Psoas muscle (tissue), 8 donors: ENCODE data around the gene TRAPPC2L. TPM values are rescaled to one million over a fixed set of nuclear protein-coding genes. Genes with fewer than 3 reads are reported as not detected.
A peak's percentile ranks its signal among the peaks of the same experiment; 100 is the strongest.

Source experiments
- ATAC-seq, 4 donors: fragments of 200-7000 bp; cut with Tn5 transposase; one replicate each; pipeline ENCODE4 v1.9.1; 2020; ENCODE audit warnings: moderate library complexity in 3 of 4, mild to moderate bottlenecking in 2 of 4
- DNase-seq, 2 donors: peaks; one replicate each; pipeline ENCODE4 v3.0.0-alpha.2; 2020
- H3K27ac ChIP-seq: fragments of 200-600 bp; one replicate; pipeline ENCODE4 v1.8.0; 2022
- H3K27me3 ChIP-seq, 3 donors: fragments of 200-600 bp in 1 of 3; one replicate each; pipeline versions ENCODE4 v1.6.1 to v1.8.0; 2013 to 2022; ENCODE audit warnings: low read length in 2 of 3, mild to moderate bottlenecking in 2 of 3, moderate library complexity in 1 of 3; ENCODE audit not compliant: insufficient read depth in 3 of 3
- H3K36me3 ChIP-seq, 2 donors: fragments of 200-600 bp in 1 of 2; one replicate each; pipeline versions ENCODE4 v1.6.1 to v1.8.0; 2013 to 2022; ENCODE audit warnings: low read depth in 1 of 2, mild to moderate bottlenecking in 1 of 2, moderate library complexity in 1 of 2; ENCODE audit not compliant: insufficient read depth in 1 of 2
- H3K4me1 ChIP-seq: fragments of 200-600 bp; one replicate; pipeline ENCODE4 v1.8.0; 2022
- H3K4me3 ChIP-seq: fragments of 200-600 bp; one replicate; pipeline ENCODE4 v1.8.0; 2022; ENCODE audit warnings: mild to moderate bottlenecking
- H3K9me3 ChIP-seq: fragments of 200-600 bp; one replicate; pipeline ENCODE4 v1.8.0; 2022
- CTCF ChIP-seq: fragments of 200-600 bp; IDR thresholded peaks from one replicate; pipeline ENCODE4 v1.8.0; 2022; ENCODE audit warnings: antibody characterized with exemption
- WGBS, 3 donors: extraction: QIAGEN DNeasy Blood & Tissue Kit; methylation state at CpG; one replicate each; pipeline versions ENCODE4 v1.1.6 to v1.1.7; 2013; 5-methylcytosine and 5-hydroxymethylcytosine counted together
- intact Hi-C, 2 donors: fragments of 100-400 bp; cut with DNase I; formaldehyde crosslinking; loops; one replicate each; pipeline versions ENCODE4 v1.11.0 to v1.14.2; 2022
- polyA plus RNA-seq, 3 donors: library from polyadenylated mRNA; stranded (reverse); fragments of 200-250 nt; gene quantifications; one replicate each; pipeline ENCODE4 v1.2.3, GENCODE V29; 2013
- total RNA-seq, 4 donors: library from RNA; stranded (reverse); fragmentation: NEBNext Ultra II Directional in 2 of 4; extraction: Animal tissue kit (Norgen Biotek cat#: 25700) in 2 of 4; gene quantifications; one replicate each; pipeline versions ENCODE4 v1.2.1 to v1.2.4, GENCODE V29; 2021 to 2023
- donor health status: healthy with polysubstance abuse.
- donor health status: DM: no; HTN: no; CAD: no; lungs with moderate emphysema.
- donor health status: Bipolar disorder and iron deficiency.
- donor health status: healthy.
- donor health status: DM: yes; HTN: yes; CAD: no.
- donor health status: DM: no; HTN: no; CAD: no.
- donor health status: DM: no; HTN: no; CAD: no.
- donor health status: DM: yes; HTN: yes; CAD: no.

The TRAPPC2L gene
- total and polyA plus RNA-seq, 7 donors, result 23.9 to 42.6 (median 38.6) TPM

GRCh38 chr16:88854306-88855111 lies 2.4 kb upstream of the TRAPPC2L start:
- Histone ChIP-seq H3K4me1 (peaks cover 13% of the 10 kb centered on the region), H3K9me3 (no peaks in the 10 kb centered on the region), H3K27me3 (no peaks in the 10 kb centered on the region), H3K4me3 (no peak overlapping the region), H3K36me3 (peaks cover 0 to 14% of the 10 kb centered on the region in 2 donors), H3K27ac (no peak overlapping the region)
- intact Hi-C loops, result loop anchor here in 1 of 2 donors (5.0 kb wide), 2 partner anchors 42 to 48 kb away; partner anchors contain the start of gene APRT
- ATAC-seq, result no peak
- DNase-seq, result no peak
- 64 to 75% (median 71%) methylated on average over 19 to 20 of the region's 20 CpGs for WGBS, 3 donors
- no peak for TF ChIP-seq CTCF

GRCh38 chr16:88855176-88855575 lies 1.8 kb upstream of the TRAPPC2L start:
- Histone ChIP-seq H3K4me3 (no peak overlapping the region), H3K9me3 (no peaks in the 10 kb centered on the region), H3K27me3 (no peaks in the 10 kb centered on the region), H3K4me1 (peaks cover 13% of the 10 kb centered on the region), H3K36me3 (peaks cover 0 to 17% of the 10 kb centered on the region in 2 donors), H3K27ac (no peak overlapping the region)
- WGBS, 3 donors, result 64 to 74% (median 70%) methylated on average over 8 of the region's 8 CpGs
- DNase-seq, result no peak
- no peak for ATAC-seq
- no peak for TF ChIP-seq CTCF
- intact Hi-C loops, result loop anchor here in 1 of 2 donors (5.0 kb wide), 2 partner anchors 43 to 47 kb away; partner anchors contain the start of gene APRT

GRCh38 chr16:88855736-88856121 lies 1.2 kb upstream of the TRAPPC2L start:
- ATAC-seq (no peak), DNase-seq (no peak)
- TF ChIP-seq CTCF, result no peak
- H3K9me3 ChIP-seq, result no peaks in the 10 kb centered on the region
- H3K4me1 ChIP-seq, result peaks cover 13% of the 10 kb centered on the region
- H3K4me3 ChIP-seq, result peak overlapping the region; percentile 93
- peaks cover 0 to 23% of the 10 kb centered on the region in 2 donors for H3K36me3 ChIP-seq
- WGBS, 3 donors, result 81 to 82% (median 81%) methylated on average over 13 of the region's 13 CpGs
- intact Hi-C loops, result loop anchor here in 1 of 2 donors (5.0 kb wide), 2 partner anchors 43 to 47 kb away; partner anchors contain the start of gene APRT
- H3K27me3 ChIP-seq, result no peaks in the 10 kb centered on the region
- H3K27ac ChIP-seq, result no peak overlapping the region

GRCh38 chr16:88856122-88856827 lies 652 bp upstream of the TRAPPC2L start:
- Histone ChIP-seq H3K36me3 (peaks cover 0 to 28% of the 10 kb centered on the region in 2 donors), H3K4me1 (peaks cover 13% of the 10 kb centered on the region), H3K9me3 (no peaks in the 10 kb centered on the region), H3K4me3 (peak overlapping the region; percentile 93), H3K27ac (peak overlapping the region; percentile 84), H3K27me3 (no peaks in the 10 kb centered on the region)
- intact Hi-C loops, result loop anchor here in 1 of 2 donors (5.0 kb wide), 2 partner anchors 44 to 46 kb away; partner anchors contain the start of gene APRT
- ATAC-seq (no peak), DNase-seq (peak; percentile 38 to 73)
- WGBS, 3 donors, result 13 to 38% (median 35%) methylated on average over 15 to 48 of the region's 53 CpGs
- no peak for TF ChIP-seq CTCF
